K562 (cell line): Measurements from ENCODE around the gene PHPT1. TPM values are rescaled to one million over a fixed set of nuclear protein-coding genes. Genes with fewer than 3 reads are reported as not detected.

Experiments used
- ATAC-seq: fragments of 200-7000 bp; cut with Tn5 transposase; 3 replicates; pipeline ENCODE4 v1.9.1; 2020; ENCODE audit warnings: moderate library complexity
- BruUV-seq: library from RNA; stranded (reverse); fragments of 400-500 nt; replicated peaks from 2 replicates; lab custom pipeline; 2021; lab: Mats Ljungman, UMichigan
- CTCF ChIA-PET: fragments of 300-600 bp; formaldehyde crosslinking; extraction: SDS; loops from one replicate; lab custom pipeline; 2021; ENCODE audit warnings: low intra/inter-chr PET ratio; lab: Yijun Ruan, JAX
- POLR2A ChIA-PET: fragments of 300-600, 350-650 bp; sonication (Branson Sonifier 250); formaldehyde crosslinking; extraction: SDS; loops from one replicate; lab custom pipeline; 2021; ENCODE audit warnings: antibody characterized with exemption, inconsistent platforms; lab: Yijun Ruan, JAX
- DNase-seq, 4 experiments: peaks; one replicate each; pipeline versions ENCODE4 v3.0.0 to v3.0.0-alpha.2; 2011 to 2018; ENCODE audit warnings: low spot score in 3 of 4, mixed read lengths in 3 of 4; ENCODE audit errors: extremely low read depth in 1 of 4
- FAIRE-seq: peaks from 2 replicates; lab custom pipeline; 2011; peaks lifted over from hg19 to GRCh38; lab: Jason Lieb, UNC
- H2AFZ ChIP-seq: 2 replicates; pipeline ENCODE4 v1.6.0; 2011; ENCODE audit warnings: low read depth, low read length, control low read depth, inconsistent platforms
- H3K27ac ChIP-seq: fragments of 200-600 bp; 3 replicates; pipeline ENCODE4 v1.8.0; 2011; ENCODE audit warnings: low read depth, mild to moderate bottlenecking, control low read depth, inconsistent platforms, low read length, moderate library complexity, mixed read lengths; ENCODE audit errors: extremely low read depth
- H3K27me3 ChIP-seq, 2 experiments: fragments of 300-600 bp in 1 of 2; 2 replicates in 1 of 2; 3 replicates in 1 of 2; pipeline versions ENCODE4 v1.6.0 to v1.8.0; 2011; ENCODE audit warnings: inconsistent platforms in 2 of 2, low read length in 2 of 2, mild to moderate bottlenecking in 1 of 2, mixed read lengths in 1 of 2, moderate library complexity in 1 of 2; ENCODE audit not compliant: control insufficient read depth in 2 of 2, insufficient read depth in 2 of 2
- H3K36me3 ChIP-seq: fragments of 300-600 bp; 3 replicates; pipeline ENCODE4 v1.8.0; 2011; ENCODE audit warnings: mild to moderate bottlenecking, low read length, inconsistent platforms; ENCODE audit not compliant: control insufficient read depth, insufficient read depth
- H3K4me1 ChIP-seq, 2 experiments: fragments of 200-600 bp in 1 of 2; replicated peaks in 1 of 2; 2 replicates in 1 of 2; 3 replicates in 1 of 2; pipeline versions ENCODE4 v1.5.1 to v1.8.0; 2011; ENCODE audit warnings: inconsistent platforms in 2 of 2, low read length in 2 of 2, mild to moderate bottlenecking in 1 of 2, mixed read lengths in 1 of 2, moderate library complexity in 1 of 2; ENCODE audit not compliant: control insufficient read depth in 2 of 2, insufficient read depth in 2 of 2
- H3K4me2 ChIP-seq: 2 replicates; pipeline ENCODE4 v1.6.1; 2011; ENCODE audit warnings: low read length, control low read depth, inconsistent platforms, mixed read lengths; ENCODE audit not compliant: insufficient read depth
- H3K4me3 ChIP-seq: fragments of 200-600 bp; sonication (generic), shearing (Covaris generic); 2 replicates; pipeline ENCODE4 v1.5.1; 2016; ENCODE audit warnings: control low read depth, inconsistent platforms
- H3K79me2 ChIP-seq: fragments of 200-600 bp; 3 replicates; pipeline ENCODE4 v1.8.0; 2011; ENCODE audit warnings: low read length, inconsistent platforms; ENCODE audit not compliant: control insufficient read depth, insufficient read depth
- H3K9ac ChIP-seq, 2 experiments: 2 replicates each; pipeline versions ENCODE4 v1.6.0 to v1.6.1; 2011; ENCODE audit warnings: low read depth in 2 of 2, low read length in 2 of 2, control low read depth in 1 of 2, inconsistent platforms in 1 of 2, mild to moderate bottlenecking in 1 of 2, mixed read lengths in 1 of 2; ENCODE audit not compliant: insufficient read depth in 1 of 2
- H3K9me1 ChIP-seq: one replicate; pipeline ENCODE4 v1.6.0; 2011; ENCODE audit warnings: inconsistent platforms, mild to moderate bottlenecking, low read length, moderate library complexity; ENCODE audit not compliant: control insufficient read depth, insufficient read depth
- H3K9me3 ChIP-seq: replicated peaks from 2 replicates; pipeline ENCODE4 v1.5.1; 2011; ENCODE audit warnings: low read depth, low read length, inconsistent platforms; ENCODE audit not compliant: control insufficient read depth, insufficient read depth
- H4K20me1 ChIP-seq: replicated peaks from 2 replicates; pipeline ENCODE4 v1.6.1; 2011; ENCODE audit warnings: low read length, inconsistent platforms, mixed read lengths; ENCODE audit not compliant: control insufficient read depth, insufficient read depth
- WGBS: fragments of 100-300 bp; shearing (Covaris generic); methylation state at CpG from one replicate; pipeline ENCODE4 v1.1.6; 2016; ENCODE audit warnings: low coverage, mixed read lengths; ENCODE audit not compliant: insufficient coverage; ENCODE audit errors: missing lambda C conversion rate; 5-methylcytosine and 5-hydroxymethylcytosine counted together
- in situ Hi-C: fragments of 300-500 bp; cut with MboI; formaldehyde crosslinking; loops from 4 replicates; pipeline ENCODE4 v1.15.0; 2018; ENCODE audit warnings: inconsistent platforms, mixed read lengths
- intact Hi-C: fragments of 100-400 bp; cut with micrococcal nuclease; formaldehyde crosslinking; loops from 2 replicates; pipeline ENCODE4 v1.14.2; 2022
- polyA plus RNA-seq, 8 experiments: library from polyadenylated mRNA; depleted of rRNA in 4 of 8; stranded (reverse) in 5 of 8; unstranded in 3 of 8; fragments of >200 nt; fragmentation: Nextera tagmentation in 2 of 8; fragmentation: Illumina TruSeq in 1 of 8; extraction: Ambion mirVana in 2 of 8; extraction: Trizol in 1 of 8; gene quantifications; 2 replicates each; pipeline versions ENCODE4 v1.2.1 to v1.2.3, GENCODE V29; 2011 to 2014; ENCODE audit warnings: inconsistent platforms in 1 of 8, missing spikeins in 1 of 8
- total RNA-seq, 7 experiments: library from RNA; depleted of rRNA in 6 of 7; stranded (reverse); fragments of >200 nt in 6 of 7; fragmentation: Illumina TruSeq in 2 of 7; extraction: Trizol in 2 of 7; gene quantifications; 2 replicates each; pipeline versions ENCODE4 v1.2.1 to v1.2.3, GENCODE V29; 2011 to 2021; ENCODE audit warnings: low replicate concordance in 1 of 7
- TF ChIP-seq, protein P1 (sequence below): sonication (generic); formaldehyde crosslinking; IDR thresholded peaks from 2 replicates; pipeline ENCODE4 v1.8.1; 2023; ENCODE audit warnings: mild to moderate bottlenecking, missing genetic modification reagents
- TF ChIP-seq, protein P2 (sequence below): sonication (generic); IDR thresholded peaks from 2 replicates; pipeline ENCODE4 v1.6.1; 2016

The PHPT1 gene
- total and polyA plus RNA-seq, 9 of the 15 experiments (the other 6 are each of a cell fraction or from before 2014, with no cell fraction given), result 20.9 to 166 (median 129) TPM

GRCh38 chr9:136821826-136822544 lies 27.2 kb upstream of the PHPT1 start:
- no peaks in the 10 kb centered on the region for H3K9me3 ChIP-seq
- ChIA-PET CTCF (no interaction called here), POLR2A (interaction anchor here (0.6 to 0.9 kb wide), 3 partner anchors 9 to 308 kb away, joined by 3 to 4 read pairs (median 3); no protein-coding TSS in a partner anchor)
- FAIRE-seq (no peak), ATAC-seq (no peak), DNase-seq (no peak)
- H4K20me1 ChIP-seq, result no peaks in the 10 kb centered on the region; the same call in 1 of the 2 replicates
- H3K27ac ChIP-seq, result no peak overlapping the region
- no peaks in the 10 kb centered on the region for H3K9me1 ChIP-seq
- in situ Hi-C loops, result no loop called here
- no TSS peak for BruUV-seq
- no peaks in the 10 kb centered on the region for H3K27me3 ChIP-seq
- H2AFZ ChIP-seq, result no peak overlapping the region
- 91% methylated on average over 6 of the region's 42 CpGs for WGBS
- TF ChIP-seq, protein P1, sequence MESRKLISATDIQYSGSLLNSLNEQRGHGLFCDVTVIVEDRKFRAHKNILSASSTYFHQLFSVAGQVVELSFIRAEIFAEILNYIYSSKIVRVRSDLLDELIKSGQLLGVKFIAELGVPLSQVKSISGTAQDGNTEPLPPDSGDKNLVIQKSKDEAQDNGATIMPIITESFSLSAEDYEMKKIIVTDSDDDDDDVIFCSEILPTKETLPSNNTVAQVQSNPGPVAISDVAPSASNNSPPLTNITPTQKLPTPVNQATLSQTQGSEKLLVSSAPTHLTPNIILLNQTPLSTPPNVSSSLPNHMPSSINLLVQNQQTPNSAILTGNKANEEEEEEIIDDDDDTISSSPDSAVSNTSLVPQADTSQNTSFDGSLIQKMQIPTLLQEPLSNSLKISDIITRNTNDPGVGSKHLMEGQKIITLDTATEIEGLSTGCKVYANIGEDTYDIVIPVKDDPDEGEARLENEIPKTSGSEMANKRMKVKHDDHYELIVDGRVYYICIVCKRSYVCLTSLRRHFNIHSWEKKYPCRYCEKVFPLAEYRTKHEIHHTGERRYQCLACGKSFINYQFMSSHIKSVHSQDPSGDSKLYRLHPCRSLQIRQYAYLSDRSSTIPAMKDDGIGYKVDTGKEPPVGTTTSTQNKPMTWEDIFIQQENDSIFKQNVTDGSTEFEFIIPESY (CRISPR knock-in tag), result 0 out of 2 replicates have a peak, but pooled peaks have one; percentile 0
- TF ChIP-seq, protein P2, sequence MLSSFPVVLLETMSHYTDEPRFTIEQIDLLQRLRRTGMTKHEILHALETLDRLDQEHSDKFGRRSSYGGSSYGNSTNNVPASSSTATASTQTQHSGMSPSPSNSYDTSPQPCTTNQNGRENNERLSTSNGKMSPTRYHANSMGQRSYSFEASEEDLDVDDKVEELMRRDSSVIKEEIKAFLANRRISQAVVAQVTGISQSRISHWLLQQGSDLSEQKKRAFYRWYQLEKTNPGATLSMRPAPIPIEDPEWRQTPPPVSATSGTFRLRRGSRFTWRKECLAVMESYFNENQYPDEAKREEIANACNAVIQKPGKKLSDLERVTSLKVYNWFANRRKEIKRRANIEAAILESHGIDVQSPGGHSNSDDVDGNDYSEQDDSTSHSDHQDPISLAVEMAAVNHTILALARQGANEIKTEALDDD, result no peak
- peak overlapping the region in 1 of 2 experiments; percentile 35; a peak in 1 of 4 replicates for H3K9ac ChIP-seq
- H3K4me3 ChIP-seq, result no peak overlapping the region
- peaks cover 0 to 33% of the 10 kb centered on the region in 2 experiments; a peak in 2 of 5 replicates for H3K4me1 ChIP-seq
- H3K36me3 ChIP-seq, result peaks cover 71% of the 10 kb centered on the region; the same call in 2 of the 3 replicates
- peaks cover 50% of the 10 kb centered on the region for H3K79me2 ChIP-seq
- intact Hi-C loops, result no loop called here
- H3K4me2 ChIP-seq, result no peak overlapping the region
